Medulla oblongata (tissue), 1 donor: ENCODE data around the gene NYAP1.
A peak's percentile ranks its signal among the peaks of the same experiment; 100 is the strongest.
"Not testable (repeated sequence)": the region's sequence is repeated elsewhere in the genome, so short reads cannot be mapped to it uniquely, and the experiment has no call there.

Experiments
- DNase-seq: peaks from one replicate; pipeline ENCODE4 v3.0.0-alpha.2; 2015; ENCODE audit errors: extremely low spot score

Gene NYAP1

GRCh38 chr7:100483090-100483721 is 521 bp upstream of the NYAP1 start:
- DNase-seq = no peak

GRCh38 chr7:100484673-100485045 is 932 bp downstream of the NYAP1 start:
- DNase-seq = no peak

DNA sequence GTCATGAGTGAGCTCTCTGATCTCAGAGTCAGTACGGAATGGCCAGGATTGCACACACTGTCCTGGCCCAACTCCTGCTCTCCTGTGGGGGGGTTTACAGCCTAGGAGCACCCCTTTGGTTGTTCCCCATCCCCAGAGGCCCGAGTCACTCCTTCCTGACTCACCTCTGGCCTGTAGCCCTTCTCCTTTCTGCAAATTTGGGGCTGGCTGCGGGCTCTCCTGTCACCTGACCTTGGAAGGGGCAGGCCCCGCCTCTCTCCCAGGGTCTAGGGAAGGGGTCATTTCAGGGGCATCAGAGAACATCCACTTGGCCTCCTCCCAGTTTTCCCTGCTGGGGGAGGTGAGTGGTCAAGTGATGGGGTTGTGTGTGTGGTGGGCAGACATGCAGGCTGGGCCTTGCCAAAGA is 1.7 kb downstream of the NYAP1 start:
- DNase-seq = no peak

GRCh38 chr7:100486111-100486636 is 2.4 kb downstream of the NYAP1 start:
- DNase-seq = no peak

DNA sequence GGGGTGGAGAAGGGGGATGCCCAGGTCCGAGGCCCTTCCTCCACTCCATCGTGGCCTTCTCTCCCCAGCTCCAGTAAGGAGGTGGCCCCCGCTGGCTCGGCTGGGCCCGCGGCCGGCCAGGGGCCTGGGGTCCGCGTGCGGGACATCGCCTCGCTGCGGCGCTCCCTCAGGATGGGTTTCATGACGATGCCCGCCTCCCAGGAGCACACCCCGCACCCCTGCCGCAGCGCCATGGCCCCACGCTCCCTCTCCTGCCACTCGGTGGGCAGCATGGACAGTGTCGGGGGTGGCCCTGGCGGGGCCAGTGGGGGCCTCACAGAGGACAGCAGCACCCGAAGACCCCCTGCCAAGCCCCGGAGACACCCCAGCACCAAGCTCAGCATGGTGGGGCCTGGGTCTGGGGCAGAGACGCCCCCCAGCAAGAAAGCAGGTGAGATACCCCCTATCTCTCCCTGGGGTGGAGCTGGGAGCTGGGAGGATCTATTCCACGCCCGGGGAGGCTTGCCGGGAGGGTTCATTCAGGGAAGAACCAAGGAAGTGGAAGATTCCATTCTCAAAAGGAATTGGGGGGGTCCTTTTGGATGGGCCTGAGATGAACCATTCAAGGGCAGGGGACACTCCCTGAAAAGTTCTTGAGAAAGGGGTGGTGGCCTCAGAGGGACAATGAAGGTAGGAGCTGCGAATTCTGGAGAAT is 3.2 kb downstream of the NYAP1 start:
- no peak for DNase-seq

DNA sequence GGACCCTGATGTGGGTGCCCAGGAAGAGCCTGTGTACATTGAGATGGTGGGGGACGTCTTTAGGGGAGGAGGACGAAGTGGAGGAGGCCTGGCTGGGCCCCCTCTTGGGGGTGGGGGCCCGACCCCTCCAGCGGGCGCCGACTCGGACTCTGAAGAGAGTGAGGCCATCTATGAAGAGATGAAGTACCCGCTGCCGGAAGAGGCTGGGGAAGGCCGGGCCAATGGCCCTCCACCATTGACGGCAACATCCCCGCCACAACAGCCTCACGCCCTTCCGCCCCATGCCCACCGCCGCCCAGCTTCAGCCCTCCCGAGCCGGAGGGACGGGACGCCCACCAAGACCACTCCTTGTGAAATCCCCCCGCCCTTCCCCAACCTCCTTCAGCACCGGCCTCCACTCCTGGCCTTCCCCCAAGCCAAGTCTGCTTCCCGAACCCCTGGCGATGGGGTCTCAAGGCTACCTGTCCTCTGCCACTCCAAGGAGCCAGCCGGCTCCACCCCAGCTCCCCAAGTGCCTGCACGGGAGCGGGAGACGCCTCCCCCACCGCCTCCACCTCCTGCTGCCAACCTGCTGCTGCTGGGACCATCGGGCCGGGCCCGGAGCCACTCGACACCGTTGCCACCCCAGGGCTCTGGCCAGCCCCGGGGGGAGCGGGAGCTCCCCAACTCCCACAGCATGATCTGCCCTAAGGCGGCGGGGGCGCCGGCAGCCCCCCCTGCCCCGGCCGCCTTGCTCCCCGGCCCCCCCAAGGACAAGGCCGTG is 4.8 kb downstream of the NYAP1 start:
- DNase-seq = no peak

DNA sequence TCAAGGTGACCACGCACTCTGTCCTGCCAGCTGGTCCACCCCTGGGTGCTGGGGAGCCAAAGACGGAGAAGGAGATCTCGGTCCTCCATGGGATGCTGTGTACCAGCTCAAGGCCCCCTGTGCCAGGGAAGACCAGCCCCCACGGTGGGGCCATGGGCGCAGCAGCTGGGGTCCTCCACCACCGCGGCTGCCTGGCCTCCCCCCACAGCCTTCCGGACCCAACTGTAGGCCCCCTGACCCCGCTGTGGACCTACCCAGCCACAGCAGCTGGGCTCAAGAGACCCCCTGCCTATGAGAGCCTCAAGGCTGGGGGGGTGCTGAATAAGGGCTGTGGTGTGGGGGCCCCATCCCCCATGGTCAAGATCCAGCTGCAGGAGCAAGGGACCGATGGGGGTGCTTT is 5.4 kb downstream of the NYAP1 start:
- no peak for DNase-seq

DNA sequence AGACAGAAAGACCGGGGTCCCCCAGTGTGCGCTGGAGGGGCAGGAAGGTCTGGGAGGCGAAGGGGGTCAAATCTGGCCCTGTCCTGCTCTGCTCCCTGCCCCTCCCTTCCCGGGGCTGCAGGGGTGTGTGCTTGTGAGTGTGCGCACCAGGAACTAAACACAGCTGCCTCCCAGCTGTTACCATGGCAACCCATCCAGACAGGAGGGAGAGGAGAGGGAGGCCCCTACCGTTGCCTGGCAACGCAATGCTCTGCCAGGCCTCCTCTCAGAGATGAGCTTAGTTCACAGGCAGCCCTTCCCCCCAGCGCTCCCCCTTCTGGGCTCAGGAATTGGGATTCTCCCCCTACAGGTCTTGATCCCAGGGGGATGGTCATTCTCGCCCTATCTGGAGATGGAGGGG is 6.1 kb downstream of the NYAP1 start:
- DNase-seq = peak; percentile 99

DNA sequence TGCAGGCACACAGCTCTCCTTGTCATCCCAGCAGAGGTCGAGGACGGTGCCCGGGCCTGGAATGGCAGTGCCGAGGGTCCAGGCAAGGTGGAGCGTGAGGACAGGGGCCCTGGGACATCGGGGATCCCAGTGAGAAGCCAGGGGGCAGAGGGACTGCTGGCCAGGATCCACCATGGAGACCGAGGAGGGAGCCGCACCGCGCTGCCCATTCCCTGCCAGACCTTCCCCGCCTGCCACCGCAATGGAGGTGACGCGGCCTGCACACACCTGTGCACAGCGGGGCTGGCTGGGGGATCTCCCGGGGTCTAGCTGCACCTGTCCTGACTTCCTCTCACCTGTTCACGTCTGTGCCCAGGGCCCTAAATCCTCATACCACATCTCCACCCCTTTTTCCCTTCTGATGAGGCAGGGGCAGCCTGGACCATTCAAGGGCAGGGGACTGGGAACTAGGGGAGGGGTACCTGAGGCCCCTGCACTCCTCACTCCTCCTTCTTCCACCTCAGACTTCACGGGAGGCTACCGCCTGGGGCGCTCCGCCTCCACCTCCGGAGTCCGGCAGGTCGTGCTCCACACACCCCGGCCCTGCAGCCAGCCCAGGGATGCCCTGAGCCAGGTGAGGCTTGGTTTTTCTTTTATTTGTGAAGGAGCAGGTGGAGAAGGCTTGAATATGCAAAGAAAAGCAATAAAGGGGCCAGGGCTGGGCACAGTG is 6.9 kb downstream of the NYAP1 start:
- no peak for DNase-seq

GRCh38 chr7:100491192-100491578 is 7.5 kb downstream of the NYAP1 start:
- DNase-seq = no peak

DNA sequence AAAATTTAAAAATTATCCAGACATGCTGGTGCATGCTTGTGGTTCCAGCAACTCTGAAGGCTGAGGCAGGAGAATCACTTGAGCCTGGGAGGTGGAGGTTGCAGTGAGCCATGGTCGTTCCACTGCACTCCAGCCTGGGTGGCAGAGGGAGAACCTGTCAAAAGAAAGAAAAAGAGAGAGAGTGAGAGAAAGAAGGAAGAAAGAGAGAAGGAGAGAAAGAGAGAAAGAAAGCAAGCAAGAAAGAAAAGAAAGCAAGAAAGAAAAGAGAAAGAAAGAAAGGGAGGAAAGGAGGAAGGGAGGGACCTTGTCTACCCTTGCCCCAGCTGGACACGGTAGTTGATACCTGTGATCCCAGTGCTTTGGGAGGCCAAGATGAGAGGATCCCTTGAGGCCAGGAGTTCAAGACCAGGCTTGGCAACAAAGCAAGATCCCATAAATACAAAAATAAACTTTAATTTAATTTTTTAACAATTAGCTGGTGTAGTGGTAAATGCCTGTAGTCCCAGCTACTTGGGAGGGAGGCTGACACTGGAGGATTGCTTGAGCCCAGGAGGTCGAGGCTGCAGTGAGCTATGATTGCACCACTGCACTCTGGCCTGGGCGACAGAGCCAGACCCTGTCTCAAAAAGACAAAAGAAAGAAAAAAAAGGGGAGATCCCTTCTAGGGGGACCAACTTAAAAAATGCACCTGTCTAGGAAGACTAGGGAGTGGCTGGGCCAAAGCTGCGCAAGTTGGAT is 9.2 kb downstream of the NYAP1 start:
- DNase-seq = no peak

DNA sequence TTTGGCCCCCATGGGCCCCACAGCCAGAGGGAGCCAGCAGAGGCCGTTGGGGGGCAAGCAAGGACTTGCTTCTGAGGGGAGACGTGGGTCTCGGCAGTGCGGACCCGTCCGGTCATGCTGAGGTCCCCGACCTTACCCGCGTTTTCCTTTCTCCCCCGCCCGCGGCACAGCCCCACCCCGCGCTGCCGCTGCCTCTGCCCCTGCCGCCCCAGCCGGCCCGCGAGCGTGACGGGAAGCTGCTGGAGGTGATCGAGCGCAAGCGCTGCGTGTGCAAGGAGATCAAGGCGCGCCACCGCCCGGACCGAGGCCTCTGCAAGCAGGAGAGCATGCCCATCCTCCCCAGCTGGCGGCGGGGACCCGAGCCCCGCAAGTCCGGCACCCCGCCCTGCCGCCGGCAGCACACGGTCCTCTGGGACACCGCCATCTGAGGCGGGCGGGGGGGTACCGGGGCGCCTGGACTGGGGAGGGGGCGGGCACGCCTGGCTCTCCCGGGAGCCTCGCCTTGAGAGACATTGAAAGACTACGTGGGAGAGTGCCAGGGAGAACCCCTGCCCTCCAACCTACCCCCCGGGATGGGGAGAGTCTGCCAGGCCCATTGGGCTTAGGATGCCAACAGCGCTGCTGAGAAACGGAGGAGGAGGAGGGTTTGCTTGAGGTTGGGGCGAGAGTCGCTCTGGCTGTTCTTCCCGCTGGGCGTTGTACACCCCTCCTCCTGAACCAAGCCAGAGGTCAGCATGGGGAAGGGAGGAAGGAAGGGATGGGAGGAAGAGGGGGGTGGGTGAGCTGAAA is 9.9 kb downstream of the NYAP1 start:
- DNase-seq = peak; percentile 76

- DNase-seq = no peak
These were observed 12.8 kb downstream of the NYAP1 start for GRCh38 chr7:100496509-100496908.

DNA sequence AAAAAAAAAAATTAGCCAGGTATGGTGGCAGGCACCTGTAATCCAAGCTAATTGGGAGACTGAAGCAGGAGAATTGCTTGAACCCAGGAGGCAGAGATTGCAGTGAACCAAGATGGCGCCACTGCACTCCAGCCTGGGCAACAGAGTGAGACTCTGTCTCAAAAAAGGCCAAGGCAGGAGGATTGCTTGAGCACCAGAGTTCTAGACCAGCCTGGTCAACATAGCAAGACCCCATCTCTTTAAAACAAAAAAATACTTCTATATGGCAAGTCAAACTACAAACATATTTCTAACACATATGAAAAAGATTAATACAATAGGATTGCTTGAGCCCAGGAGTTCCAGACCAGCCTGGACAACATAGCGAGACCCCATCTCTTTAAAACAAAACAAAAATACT is 17.0 kb downstream of the NYAP1 start:
- DNase-seq = not testable (repeated sequence)

GRCh38 chr7:100504031-100504430 is 20.3 kb downstream of the NYAP1 start:
- not testable (repeated sequence) for DNase-seq

GRCh38 chr7:100504887-100505611 is 21.3 kb downstream of the NYAP1 start:
- DNase-seq = no peak

- DNase-seq = no peak
These were observed 22.7 kb downstream of the NYAP1 start for GRCh38 chr7:100506356-100506923.

DNA sequence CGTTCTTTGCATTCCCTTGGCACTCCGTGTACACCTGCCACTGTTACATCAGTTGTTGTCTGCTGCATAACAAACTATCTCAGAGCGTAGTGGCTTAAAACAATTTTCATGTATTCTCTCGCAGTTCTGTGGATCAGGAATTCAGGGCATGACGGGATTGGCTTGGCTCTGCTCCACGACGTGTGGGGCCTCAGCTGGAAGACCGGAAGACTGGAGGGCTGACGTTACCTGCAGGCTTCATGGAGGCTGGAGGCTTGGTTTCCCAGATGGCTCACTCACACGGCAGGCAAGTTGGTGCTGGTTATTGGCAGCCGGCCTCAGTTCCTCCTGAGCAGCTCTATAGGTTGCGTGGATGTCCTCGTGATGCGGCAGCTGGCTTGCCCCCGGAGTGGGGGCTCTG is 25.5 kb downstream of the NYAP1 start:
- DNase-seq = no peak

DNA sequence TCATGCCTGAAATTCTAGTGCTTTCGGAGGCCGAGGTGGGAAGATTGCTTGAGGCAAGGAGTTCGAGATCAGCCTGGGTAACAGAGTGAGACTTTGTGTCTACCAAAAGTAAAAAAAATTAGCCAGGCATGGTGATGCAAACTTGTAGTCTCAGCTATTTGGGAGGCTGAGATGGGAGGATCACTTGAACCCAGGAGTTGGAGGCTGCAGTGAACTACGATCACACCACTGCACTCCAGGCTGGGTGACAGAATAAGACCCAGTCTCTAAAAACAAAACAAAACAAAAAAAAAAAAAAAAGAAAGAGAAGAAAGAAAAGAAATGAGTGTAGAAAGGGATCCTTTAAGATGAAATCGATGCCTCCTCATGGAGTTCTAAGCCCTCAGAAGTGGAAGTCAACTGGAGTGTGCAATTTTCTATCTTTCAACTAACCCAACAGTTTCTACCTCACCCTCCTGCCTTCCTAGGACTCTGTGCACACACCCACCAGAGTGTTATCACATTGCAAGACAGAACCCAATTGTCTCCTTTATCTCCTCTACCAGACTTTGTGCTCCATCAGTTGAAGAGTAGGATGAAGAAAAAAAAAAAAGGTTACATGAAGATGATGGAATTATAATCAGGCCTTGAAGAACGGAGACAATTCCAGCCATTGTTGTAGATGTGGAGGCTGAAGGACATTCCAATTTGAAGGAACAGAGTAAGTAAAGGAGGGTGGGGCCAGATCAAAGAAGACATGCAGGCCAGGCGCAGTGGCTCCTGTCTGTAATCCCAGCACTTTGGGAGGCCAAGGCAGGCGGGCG is 26.9 kb downstream of the NYAP1 start:
- no peak for DNase-seq
